Vagina (tissue), 2 donors: Measurements from ENCODE around the gene HAS3.

Experiments
- CTCF ChIP-seq, 3 experiments: fragments of 450-650 bp in 2 of 3; fragments of 200-600 bp in 1 of 3; sonication (generic) in 1 of 3; IDR thresholded peaks; one replicate each; pipeline ENCODE4 v1.5.1; 2017 to 2019; ENCODE audit warnings: antibody characterized with exemption in 3 of 3, mild to moderate bottlenecking in 2 of 3, moderate library complexity in 2 of 3
- POLR2AphosphoS5 ChIP-seq, 2 donors: sonication (generic); formaldehyde crosslinking; IDR thresholded peaks; one replicate each; pipeline ENCODE4 v1.9.0; 2017; ENCODE audit warnings: antibody characterized with exemption in 2 of 2, mild to moderate bottlenecking in 2 of 2, low read depth in 1 of 2; ENCODE audit not compliant: insufficient read depth in 1 of 2

- TF ChIP-seq POLR2AphosphoS5 (IDR thresholded peaks at IDR 0.05; ENCODE audit: insufficient read depth in 1 of 2, low read depth in 1 of 2) (no peak), CTCF (IDR thresholded peaks at IDR 0.05) (no peak)
These were observed 35.6 kb downstream of the HAS3 start for GRCh38 chr16:69141014-69141413.
